PC-3 (cell line): ENCODE measurements around the gene GATA6.

Experiments
- CTCF ChIP-seq: fragments of 300-600 bp; sonication (generic); conservative IDR thresholded peaks from 2 replicates; pipeline ENCODE4 v1.5.1; 2017; ENCODE audit warnings: antibody characterized with exemption, low read depth, mild to moderate bottlenecking, low read length
- EZH2 ChIP-seq: fragments of 300-600 bp; sonication (generic); IDR thresholded peaks from one replicate; pipeline ENCODE4 v1.6.1; 2017; ENCODE audit warnings: antibody characterized with exemption, mild to moderate bottlenecking, low read length; ENCODE audit not compliant: unreplicated experiment
- EZH2phosphoT487 ChIP-seq: fragments of 300-600 bp; sonication (generic); IDR thresholded peaks from 2 replicates; pipeline ENCODE4 v1.6.1; 2018; ENCODE audit warnings: mild to moderate bottlenecking, antibody characterized with exemption, low read length, borderline replicate concordance

DNA sequence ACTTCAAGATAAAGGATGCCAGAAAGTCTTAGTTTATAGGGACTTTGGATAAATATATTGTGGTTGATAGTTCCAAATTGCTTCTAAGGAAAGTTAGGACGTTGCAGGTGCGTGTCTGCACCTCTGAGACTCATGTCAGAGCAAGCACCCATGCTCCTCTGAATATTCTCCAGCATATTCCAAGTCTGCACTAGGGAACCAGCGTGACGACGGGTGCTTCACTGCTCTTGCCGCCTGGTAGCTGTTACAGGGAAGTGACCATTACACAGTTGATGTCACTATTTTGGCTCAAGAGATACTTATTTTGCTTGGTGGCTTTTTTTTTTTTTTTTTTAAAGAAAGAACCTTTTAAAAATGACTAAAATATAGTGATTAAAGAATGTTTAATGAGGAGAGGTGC lies 35.6 kb downstream of the GATA6 start:
- TF ChIP-seq CTCF (no peak), EZH2 (no peak), EZH2phosphoT487 (no peak)
